ENCODE data around the gene DOCK7. TPM values are rescaled to one million over a fixed set of nuclear protein-coding genes. Genes with fewer than 3 reads are reported as not detected.

The DOCK7 gene
- total and polyA plus RNA-seq, 2 of the 8 experiments (the other 6 are each of a cell fraction or from before 2014, with no cell fraction given): 10.2 to 33.7 TPM

DNA sequence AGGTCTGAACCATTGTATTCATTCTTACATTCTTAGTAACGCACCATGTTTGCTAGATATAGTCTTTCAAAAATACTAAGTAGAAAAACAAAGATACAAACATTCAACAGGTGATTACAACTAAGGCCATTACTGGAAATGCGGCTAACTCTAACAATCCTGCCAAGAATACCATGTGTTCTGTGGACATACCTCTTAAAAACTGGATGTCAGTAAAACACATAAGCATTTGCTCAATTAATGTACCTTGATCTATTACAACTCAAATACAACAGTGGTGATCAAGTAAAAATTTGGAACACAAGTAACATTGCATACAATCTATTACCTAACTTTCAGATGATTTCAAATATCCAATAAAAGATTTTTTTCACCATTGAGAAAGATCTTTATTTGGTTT, 75.4 kb downstream of the DOCK7 start:
- no peaks in the 10 kb centered on the region for H3K27me3 ChIP-seq (replicated peaks in 1 of 4; ENCODE audit: control insufficient read depth in 3 of 4, extremely low read depth in 1 of 4, insufficient read depth in 3 of 4, low read length in 3 of 4)
- no peak overlapping the region for H4K91ac ChIP-seq (replicated peaks; ENCODE audit: insufficient read length, low read length)
- no peaks in the 10 kb centered on the region for H3K9me3 ChIP-seq (ENCODE audit: insufficient read depth in 2 of 2, low read depth in 1 of 2, low read length in 1 of 2)
- H4K20me1 ChIP-seq (replicated peaks in 1 of 2; ENCODE audit: control insufficient read depth in 1 of 2, insufficient read depth in 2 of 2, low read length in 2 of 2): no peaks in the 10 kb centered on the region
- H2BK120ac ChIP-seq (replicated peaks; ENCODE audit: low read depth, low read length): no peak overlapping the region
- no peaks in the 10 kb centered on the region for H3K4me1 ChIP-seq (replicated peaks in 1 of 4; ENCODE audit: control insufficient read depth in 3 of 4, insufficient read depth in 4 of 4, low read length in 3 of 4)
- no peaks in the 10 kb centered on the region for H3K79me1 ChIP-seq (ENCODE audit: low read depth, low read length)
- H3K18ac ChIP-seq (ENCODE audit: extremely low read depth, low read length): no peak overlapping the region
- H3K4me3 ChIP-seq (ENCODE audit: extremely low read depth in 1 of 4, insufficient read depth in 2 of 4, low read depth in 3 of 4, low read length in 4 of 4): no peak overlapping the region
- H3K27ac ChIP-seq (ENCODE audit: low read depth, low read length): no peak overlapping the region
- no peak for TF ChIP-seq RFX5 (IDR thresholded peaks at IDR 0.05; ENCODE audit: borderline replicate concordance, low read depth, low read length)
- no peak for TF ChIP-seq CHD1 (IDR thresholded peaks at IDR 0.05; ENCODE audit: low read depth, low read length)
- TF ChIP-seq NANOG (IDR thresholded peaks at IDR 0.05; ENCODE audit: insufficient read depth, low read depth, low read length, poor library complexity, severe bottlenecking): no peak
- no peaks in the 10 kb centered on the region for H3K79me2 ChIP-seq (ENCODE audit: control insufficient read depth in 1 of 2, insufficient read depth in 2 of 2, low read length in 2 of 2)
- no peaks in the 10 kb centered on the region for H3K23me2 ChIP-seq (ENCODE audit: low read depth, low read length)
- no peak overlapping the region for H2BK15ac ChIP-seq (ENCODE audit: low read length)
- no peak overlapping the region for H3K9ac ChIP-seq (replicated peaks in 1 of 4; ENCODE audit: extremely low read depth in 1 of 4, low read depth in 3 of 4, low read length in 3 of 4)
- no peak overlapping the region for H3K4ac ChIP-seq (replicated peaks; ENCODE audit: insufficient read length, low read depth, low read length)
- H4K5ac ChIP-seq (ENCODE audit: insufficient read length, low read depth, low read length): no peak overlapping the region
- POLR2A ChIA-PET (ENCODE audit: partially characterized antibody): no interaction called here
- WGBS, 2 experiments (ENCODE audit: extremely low coverage in 1 of 2, insufficient coverage in 1 of 2, insufficient read length in 1 of 2, insufficient replicate concordance in 2 of 2, low coverage in 1 of 2, low lambda C conversion rate in 2 of 2, missing lambda C conversion rate in 1 of 2): 91% methylated on average over 2 of the region's 2 CpGs; no CpG with 5 or more reads in 1 of the 2 experiments
- H2BK5ac ChIP-seq (ENCODE audit: low read depth, low read length): no peak overlapping the region
- no peak overlapping the region for H4K8ac ChIP-seq (ENCODE audit: extremely low read depth, insufficient read depth, low read length)
- CTCF ChIA-PET (ENCODE audit: partially characterized antibody): interaction anchor here (0.6 kb wide), 1 partner anchor 107 kb away, joined by 4 read pairs; no protein-coding TSS in a partner anchor
- H3K4me2 ChIP-seq (ENCODE audit: insufficient read depth in 1 of 2, low read depth in 2 of 2, low read length in 2 of 2): no peak overlapping the region
- H3K23ac ChIP-seq (ENCODE audit: insufficient read length): no peak overlapping the region
- FAIRE-seq (no peak), DNase-seq (ENCODE audit: low read depth in 1 of 2, low spot score in 2 of 2) (no peak)
- H2BK20ac ChIP-seq (ENCODE audit: low read length): no peak overlapping the region
- no peak overlapping the region for H2AK5ac ChIP-seq (ENCODE audit: low read depth, low read length)
- no peak overlapping the region for H2BK12ac ChIP-seq (ENCODE audit: low read depth, low read length)
- H3K14ac ChIP-seq (ENCODE audit: insufficient read length): no peak overlapping the region
- H3K36me3 ChIP-seq (ENCODE audit: control insufficient read depth in 2 of 4, insufficient read depth in 4 of 4, low read length in 3 of 4): no peaks in the 10 kb centered on the region
- no peak overlapping the region for H2AFZ ChIP-seq (ENCODE audit: low read length)
- no peak overlapping the region for H3K56ac ChIP-seq (replicated peaks; ENCODE audit: insufficient read length, low read depth, low read length)

Data from H1 (cell line).